H1 (cell line): ENCODE results near the gene ZNF649. TPM values are rescaled to one million over a fixed set of nuclear protein-coding genes. Genes with fewer than 3 reads are reported as not detected.
"Not testable (repeated sequence)": the region's sequence is repeated elsewhere in the genome, so short reads cannot be mapped to it uniquely, and the experiment has no call there.

Source experiments
- CTCF ChIA-PET: fragments of 300-600 bp; sonication (Branson Sonifier 250); formaldehyde crosslinking; loops from one replicate; lab custom pipeline; 2021; ENCODE audit not compliant: partially characterized antibody; lab: Charles Lee
- POLR2A ChIA-PET: fragments of 300-600 bp; sonication (Branson Sonifier 250); formaldehyde crosslinking; loops from one replicate; lab custom pipeline; 2021; ENCODE audit warnings: inconsistent platforms; ENCODE audit not compliant: partially characterized antibody; lab: Charles Lee
- DNase-seq, 2 experiments: peaks; one replicate each; pipeline versions ENCODE4 v3.0.0 to v3.0.0-alpha.2; 2010 to 2022; ENCODE audit warnings: low spot score in 2 of 2, low read depth in 1 of 2, mixed read lengths in 1 of 2
- FAIRE-seq: peaks from 2 replicates; lab custom pipeline; 2011; peaks lifted over from hg19 to GRCh38; lab: Jason Lieb, UNC
- H2AFZ ChIP-seq: 2 replicates; pipeline ENCODE4 v1.8.1; 2012; ENCODE audit warnings: low read length, inconsistent platforms
- H2AK5ac ChIP-seq: 2 replicates; pipeline ENCODE4 v1.6.1; 2013; ENCODE audit warnings: low read depth, low read length
- H2BK120ac ChIP-seq: replicated peaks from 2 replicates; pipeline ENCODE3; 2013; ENCODE audit warnings: low read depth, low read length, inconsistent platforms
- H2BK12ac ChIP-seq: 2 replicates; pipeline ENCODE4 v1.6.1; 2013; ENCODE audit warnings: low read depth, low read length
- H2BK15ac ChIP-seq: 2 replicates; pipeline ENCODE4 v1.6.1; 2013; ENCODE audit warnings: low read length
- H2BK20ac ChIP-seq: 2 replicates; pipeline ENCODE4 v1.6.1; 2013; ENCODE audit warnings: low read length
- H2BK5ac ChIP-seq: 2 replicates; pipeline ENCODE4 v1.6.1; 2013; ENCODE audit warnings: low read depth, low read length
- H3K14ac ChIP-seq: 2 replicates; pipeline ENCODE4 v1.6.1; 2013; ENCODE audit warnings: inconsistent platforms; ENCODE audit not compliant: insufficient read length
- H3K18ac ChIP-seq: 2 replicates; pipeline ENCODE4 v1.6.1; 2013; ENCODE audit warnings: low read length; ENCODE audit errors: extremely low read depth
- H3K23ac ChIP-seq: 2 replicates; pipeline ENCODE4 v1.6.1; 2013; ENCODE audit warnings: inconsistent platforms; ENCODE audit not compliant: insufficient read length
- H3K23me2 ChIP-seq: 2 replicates; pipeline ENCODE4 v1.6.1; 2013; ENCODE audit warnings: low read depth, low read length
- H3K27ac ChIP-seq: 2 replicates; pipeline ENCODE4 v1.6.1; 2011; ENCODE audit warnings: low read depth, low read length, inconsistent platforms
- H3K27me3 ChIP-seq, 4 experiments: replicated peaks in 1 of 4; 1 replicate in 1 of 4; 2 replicates in 3 of 4; pipeline versions ENCODE4 v1.6.1 to v1.8.1; 2011 to 2013; ENCODE audit warnings: low read length in 3 of 4, mild to moderate bottlenecking in 3 of 4, inconsistent platforms in 2 of 4, mixed read lengths in 2 of 4, moderate library complexity in 1 of 4; ENCODE audit not compliant: control insufficient read depth in 3 of 4, insufficient read depth in 3 of 4; ENCODE audit errors: extremely low read depth in 1 of 4
- H3K36me3 ChIP-seq, 4 experiments: 2 replicates each; pipeline versions ENCODE4 v1.6.1 to v1.8.1; 2011 to 2013; ENCODE audit warnings: mild to moderate bottlenecking in 4 of 4, low read length in 3 of 4, moderate library complexity in 2 of 4, control low read depth in 1 of 4, inconsistent platforms in 1 of 4; ENCODE audit not compliant: insufficient read depth in 4 of 4, control insufficient read depth in 2 of 4
- H3K4ac ChIP-seq: replicated peaks from 2 replicates; pipeline ENCODE3; 2013; ENCODE audit warnings: low read length, low read depth, mixed read lengths, inconsistent platforms; ENCODE audit not compliant: insufficient read length
- H3K4me1 ChIP-seq, 4 experiments: replicated peaks in 1 of 4; 1 replicate in 1 of 4; 2 replicates in 3 of 4; pipeline versions ENCODE4 v1.6.1 to v1.8.1; 2011 to 2013; ENCODE audit warnings: low read length in 3 of 4, inconsistent platforms in 2 of 4, mixed read lengths in 1 of 4; ENCODE audit not compliant: insufficient read depth in 4 of 4, control insufficient read depth in 3 of 4
- H3K4me2 ChIP-seq, 2 experiments: 2 replicates each; pipeline versions ENCODE4 v1.6.1 to v1.8.1; 2011 to 2013; ENCODE audit warnings: low read depth in 2 of 2, low read length in 2 of 2, control low read depth in 1 of 2, inconsistent platforms in 1 of 2, mild to moderate bottlenecking in 1 of 2; ENCODE audit not compliant: insufficient read depth in 1 of 2
- H3K4me3 ChIP-seq, 4 experiments: fragments of 200-600, 300-600 bp in 1 of 4; sonication (generic), shearing (Covaris generic), sonication (Bioruptor Twin) in 1 of 4; 2 replicates each; pipeline versions ENCODE4 v1.5.1 to v1.8.1; 2011 to 2016; ENCODE audit warnings: low read length in 4 of 4, low read depth in 3 of 4, control low read depth in 2 of 4, inconsistent platforms in 2 of 4, mild to moderate bottlenecking in 2 of 4, mixed read lengths in 1 of 4, moderate library complexity in 1 of 4; ENCODE audit not compliant: insufficient read depth in 2 of 4; ENCODE audit errors: extremely low read depth in 1 of 4
- H3K56ac ChIP-seq: replicated peaks from 2 replicates; pipeline ENCODE3; 2013; ENCODE audit warnings: low read depth, mild to moderate bottlenecking, mixed read lengths, low read length, inconsistent platforms; ENCODE audit not compliant: insufficient read length
- H3K79me1 ChIP-seq: 2 replicates; pipeline ENCODE4 v1.6.1; 2013; ENCODE audit warnings: low read depth, low read length, control low read depth
- H3K79me2 ChIP-seq, 2 experiments: 2 replicates each; pipeline versions ENCODE4 v1.6.1 to v1.8.1; 2012 to 2013; ENCODE audit warnings: low read length in 2 of 2, mild to moderate bottlenecking in 2 of 2, inconsistent platforms in 1 of 2; ENCODE audit not compliant: insufficient read depth in 2 of 2, control insufficient read depth in 1 of 2
- H3K9ac ChIP-seq, 4 experiments: replicated peaks in 1 of 4; 1 replicate in 1 of 4; 2 replicates in 3 of 4; pipeline versions ENCODE4 v1.6.1 to v1.8.1; 2011 to 2013; ENCODE audit warnings: low read depth in 3 of 4, low read length in 3 of 4, control low read depth in 2 of 4, mild to moderate bottlenecking in 2 of 4, moderate library complexity in 2 of 4, inconsistent platforms in 1 of 4; ENCODE audit errors: extremely low read depth in 1 of 4
- H3K9me3 ChIP-seq, 2 experiments: 2 replicates each; pipeline versions ENCODE4 v1.6.1 to v1.8.1; 2012 to 2013; ENCODE audit warnings: mild to moderate bottlenecking in 2 of 2, moderate library complexity in 2 of 2, control low read depth in 1 of 2, inconsistent platforms in 1 of 2, low read depth in 1 of 2, low read length in 1 of 2, mixed read lengths in 1 of 2; ENCODE audit not compliant: insufficient read depth in 2 of 2
- H4K20me1 ChIP-seq, 2 experiments: replicated peaks in 1 of 2; 2 replicates each; pipeline versions ENCODE3 to v1.8.1; 2011 to 2013; ENCODE audit warnings: inconsistent platforms in 2 of 2, low read length in 2 of 2, mild to moderate bottlenecking in 1 of 2; ENCODE audit not compliant: insufficient read depth in 2 of 2, control insufficient read depth in 1 of 2
- H4K5ac ChIP-seq: 2 replicates; pipeline ENCODE4 v1.6.1; 2013; ENCODE audit warnings: low read length, low read depth, mixed read lengths, inconsistent platforms; ENCODE audit not compliant: insufficient read length
- H4K8ac ChIP-seq: 2 replicates; pipeline ENCODE4 v1.8.0; 2013; ENCODE audit warnings: mild to moderate bottlenecking, moderate library complexity, low read length, inconsistent platforms; ENCODE audit not compliant: insufficient read depth; ENCODE audit errors: extremely low read depth
- H4K91ac ChIP-seq: replicated peaks from 2 replicates; pipeline ENCODE3; 2013; ENCODE audit warnings: low read length, mixed read lengths, inconsistent platforms; ENCODE audit not compliant: insufficient read length
- WGBS, 2 experiments: shearing (Covaris generic) in 1 of 2; methylation state at CpG; one replicate each; pipeline versions ENCODE4 v1.1.6 to v1.1.7; 2013 to 2015; ENCODE audit warnings: low lambda C conversion rate in 2 of 2, mixed read lengths in 2 of 2, inconsistent platforms in 1 of 2, low coverage in 1 of 2, missing lambda C conversion rate in 1 of 2; ENCODE audit not compliant: insufficient replicate concordance in 2 of 2, insufficient coverage in 1 of 2, insufficient read length in 1 of 2; ENCODE audit errors: extremely low coverage in 1 of 2, missing lambda C conversion rate in 1 of 2; 5-methylcytosine and 5-hydroxymethylcytosine counted together
- polyA plus RNA-seq, 7 experiments: library from polyadenylated mRNA; depleted of rRNA in 3 of 7; stranded (reverse) in 5 of 7; unstranded in 2 of 7; fragments of >200 nt in 5 of 7; fragments of 200-250 nt in 2 of 7; gene quantifications; 1 replicate in 5 of 7; 2 replicates in 1 of 7; 4 replicates in 1 of 7; pipeline versions ENCODE4 v1.2.1 to v1.2.3, GENCODE V29; 2011 to 2013; ENCODE audit warnings: missing spikeins in 2 of 7, mixed read lengths in 2 of 7
- total RNA-seq: library from RNA; stranded (reverse); fragmentation: NEBNext Ultra II Directional; extraction: Animal tissue kit (Norgen Biotek cat#: 25700); gene quantifications from 2 replicates; pipeline ENCODE4 v1.2.1, GENCODE V29; 2021

The ZNF649 gene
- total and polyA plus RNA-seq, 2 of the 8 experiments (the other 6 are each of a cell fraction or from before 2014, with no cell fraction given) = 24.7 to 51.7 TPM

- H4K5ac ChIP-seq = peak overlapping the region; percentile 96
- peak overlapping the region; percentile 73 to 94 for H3K4me2 ChIP-seq
- H3K23ac ChIP-seq, H3K14ac ChIP-seq, H3K23me2 ChIP-seq, H3K4ac ChIP-seq, H3K79me1 ChIP-seq, H3K27me3 ChIP-seq, H4K20me1 ChIP-seq, H2AFZ ChIP-seq, CTCF ChIA-PET, FAIRE-seq, H4K8ac ChIP-seq, H2BK15ac ChIP-seq, DNase-seq: not testable (repeated sequence)
- 29% methylated on average over 5 of the region's 5 CpGs; no CpG with 5 or more reads in 1 of the 2 experiments for WGBS, 2 experiments
- H2BK12ac ChIP-seq = peak overlapping the region; percentile 75; the same call in 1 of the 2 replicates
- peak overlapping the region; percentile 88 for H3K27ac ChIP-seq
- peak overlapping the region; percentile 0 to 93 (median 6); a peak in 4 of 8 replicates for H3K4me3 ChIP-seq
- peaks cover 0 to 14% (median 6%) of the 10 kb centered on the region in 4 experiments; a peak in 2 of 8 replicates for H3K36me3 ChIP-seq
- H3K56ac ChIP-seq = peak overlapping the region; percentile 64
- peak overlapping the region; percentile 96; the same call in 1 of the 2 replicates for H2AK5ac ChIP-seq
- H3K9me3 ChIP-seq = peaks cover 31% of the 10 kb centered on the region in 2 experiments
- H3K9ac ChIP-seq = peak overlapping the region in 3 of 4 experiments; percentile 1 to 54 (median 26); a peak in 4 of 7 replicates
- peaks cover 17 to 21% of the 10 kb centered on the region in 2 experiments for H3K79me2 ChIP-seq
- peak overlapping the region; percentile 100 for H4K91ac ChIP-seq
- H2BK120ac ChIP-seq = peak overlapping the region; percentile 92
- peaks cover 4 to 16% (median 9%) of the 10 kb centered on the region in 4 experiments for H3K4me1 ChIP-seq
- peak overlapping the region; percentile 80 for H2BK5ac ChIP-seq
- POLR2A ChIA-PET = interaction anchor here (0.7 to 1.1 kb wide), 4 partner anchors 15 to 30 kb away, joined by 3 to 4 read pairs (median 4); no protein-coding TSS in a partner anchor
- H2BK20ac ChIP-seq = peak overlapping the region; percentile 72; the same call in 1 of the 2 replicates
- peak overlapping the region; percentile 60; the same call in 1 of the 2 replicates for H3K18ac ChIP-seq
Measured at GRCh38 chr19:51907981-51908380, 3.2 kb upstream of the ZNF649 start.
